Measurements from ENCODE around the gene SLC35C1. TPM values are rescaled to one million over a fixed set of nuclear protein-coding genes. Genes with fewer than 3 reads are reported as not detected.

Gene SLC35C1
- polyA plus RNA-seq, 1 experiment: 14.6 TPM

DNA sequence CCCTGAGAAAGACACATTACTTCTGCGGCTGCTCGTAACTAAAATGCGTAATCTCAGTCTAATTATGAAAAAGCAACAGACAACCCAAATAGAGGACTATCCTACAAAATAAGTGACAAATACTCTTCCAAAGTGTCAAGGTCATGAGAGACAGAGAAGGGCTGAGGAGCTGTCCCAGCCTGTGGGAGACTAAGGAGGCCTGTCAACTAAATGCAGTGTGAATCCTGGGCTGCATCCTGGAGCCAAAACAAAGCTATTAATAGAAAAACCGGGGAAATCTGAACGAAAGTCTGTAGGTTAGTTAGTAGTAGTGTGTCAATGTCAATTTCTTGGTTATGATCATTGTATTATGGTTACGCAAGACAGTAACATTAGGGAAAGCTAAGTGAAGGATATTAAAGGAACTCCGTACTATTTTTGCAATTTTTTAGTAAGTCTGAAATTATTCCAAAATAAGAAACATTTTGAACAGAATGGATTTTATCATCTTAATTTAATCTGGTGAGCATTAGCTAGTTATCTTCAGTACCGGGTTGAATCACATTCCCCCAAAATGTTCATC is 39.8 kb upstream of the SLC35C1 start:
- no peak overlapping the region for H3K4me3 ChIP-seq (ENCODE audit: low read depth, low read length)
- no peak for DNase-seq (ENCODE audit: low read depth)
- TF ChIP-seq, protein P1, sequence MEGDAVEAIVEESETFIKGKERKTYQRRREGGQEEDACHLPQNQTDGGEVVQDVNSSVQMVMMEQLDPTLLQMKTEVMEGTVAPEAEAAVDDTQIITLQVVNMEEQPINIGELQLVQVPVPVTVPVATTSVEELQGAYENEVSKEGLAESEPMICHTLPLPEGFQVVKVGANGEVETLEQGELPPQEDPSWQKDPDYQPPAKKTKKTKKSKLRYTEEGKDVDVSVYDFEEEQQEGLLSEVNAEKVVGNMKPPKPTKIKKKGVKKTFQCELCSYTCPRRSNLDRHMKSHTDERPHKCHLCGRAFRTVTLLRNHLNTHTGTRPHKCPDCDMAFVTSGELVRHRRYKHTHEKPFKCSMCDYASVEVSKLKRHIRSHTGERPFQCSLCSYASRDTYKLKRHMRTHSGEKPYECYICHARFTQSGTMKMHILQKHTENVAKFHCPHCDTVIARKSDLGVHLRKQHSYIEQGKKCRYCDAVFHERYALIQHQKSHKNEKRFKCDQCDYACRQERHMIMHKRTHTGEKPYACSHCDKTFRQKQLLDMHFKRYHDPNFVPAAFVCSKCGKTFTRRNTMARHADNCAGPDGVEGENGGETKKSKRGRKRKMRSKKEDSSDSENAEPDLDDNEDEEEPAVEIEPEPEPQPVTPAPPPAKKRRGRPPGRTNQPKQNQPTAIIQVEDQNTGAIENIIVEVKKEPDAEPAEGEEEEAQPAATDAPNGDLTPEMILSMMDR (IDR thresholded peaks at IDR 0.05; ENCODE audit: insufficient read depth, low read depth, low read length): no peak
- CTCF ChIA-PET: interaction anchor here (1.0 kb wide), 1 partner anchor 426 kb away, joined by 3 read pairs; no protein-coding TSS in a partner anchor
- H3K36me3 ChIP-seq (ENCODE audit: control insufficient read depth, insufficient read depth, low read length): no peaks in the 10 kb centered on the region
- H3K27me3 ChIP-seq (ENCODE audit: control insufficient read depth, insufficient read depth, low read length): no peaks in the 10 kb centered on the region
- POLR2A ChIA-PET: no interaction called here

DNA sequence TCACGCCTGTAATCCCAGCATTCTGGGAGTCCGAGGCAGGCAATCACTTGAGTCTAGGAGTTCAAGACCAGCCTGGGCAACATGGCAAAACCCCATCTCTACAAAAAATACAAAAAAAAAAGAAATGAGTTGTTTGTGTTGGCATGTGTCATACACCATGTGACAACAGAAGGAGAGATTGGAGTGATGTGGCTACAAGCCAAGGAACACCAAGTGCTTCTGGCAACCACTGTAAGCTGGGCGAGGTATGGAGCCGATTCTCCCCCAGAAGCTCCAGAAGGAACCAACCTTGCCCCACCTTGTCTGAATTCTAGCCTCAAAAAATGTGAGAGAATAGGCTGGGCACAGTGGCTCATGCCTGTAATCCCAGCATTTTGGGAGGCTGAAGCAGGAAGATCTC is 39.1 kb upstream of the SLC35C1 start:
- no peak for DNase-seq (ENCODE audit: low read depth)
- Histone ChIP-seq H3K36me3 (ENCODE audit: control insufficient read depth, insufficient read depth, low read length) (no peaks in the 10 kb centered on the region), H3K27me3 (ENCODE audit: control insufficient read depth, insufficient read depth, low read length) (peaks cover 1% of the 10 kb centered on the region; the same call in 1 of the 2 replicates), H3K4me3 (ENCODE audit: low read depth, low read length) (no peak overlapping the region)
- CTCF ChIA-PET: interaction anchor here (0.9 to 1.0 kb wide), 2 partner anchors 394 to 427 kb away, joined by 3 to 4 read pairs; no protein-coding TSS in a partner anchor
- TF ChIP-seq, protein P1 (IDR thresholded peaks at IDR 0.05; ENCODE audit: insufficient read depth, low read depth, low read length): no peak
- POLR2A ChIA-PET: no interaction called here

DNA sequence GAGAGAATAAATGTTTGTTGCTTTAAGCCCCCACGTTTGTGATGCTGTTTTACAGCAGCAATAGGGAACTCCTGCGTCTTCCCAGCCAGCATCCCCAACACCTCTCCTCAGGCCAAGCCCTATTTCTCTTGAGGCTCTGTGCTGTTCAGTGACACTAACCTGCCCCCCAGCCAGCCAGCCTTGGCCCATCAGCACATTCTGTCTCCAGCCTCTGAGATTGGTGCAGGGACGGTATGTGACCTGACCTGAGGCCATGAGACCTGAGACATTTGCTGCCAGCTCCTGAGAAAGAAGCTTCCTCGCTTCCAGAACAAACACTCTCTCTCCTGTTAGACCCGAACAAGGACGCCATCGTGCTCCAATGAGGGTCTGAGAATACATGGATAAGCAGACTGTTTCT is 38.5 kb upstream of the SLC35C1 start:
- no peak for DNase-seq (ENCODE audit: low read depth)
- ChIA-PET POLR2A (no interaction called here), CTCF (interaction anchor here (0.9 to 2.5 kb wide), 2 partner anchors 395 kb away, joined by 4 to 8 read pairs; no protein-coding TSS in a partner anchor)
- TF ChIP-seq, protein P1 (IDR thresholded peaks at IDR 0.05; ENCODE audit: insufficient read depth, low read depth, low read length): no peak
- Histone ChIP-seq H3K27me3 (ENCODE audit: control insufficient read depth, insufficient read depth, low read length) (peaks cover 3% of the 10 kb centered on the region), H3K36me3 (ENCODE audit: control insufficient read depth, insufficient read depth, low read length) (no peaks in the 10 kb centered on the region), H3K4me3 (ENCODE audit: low read depth, low read length) (no peak overlapping the region)

DNA sequence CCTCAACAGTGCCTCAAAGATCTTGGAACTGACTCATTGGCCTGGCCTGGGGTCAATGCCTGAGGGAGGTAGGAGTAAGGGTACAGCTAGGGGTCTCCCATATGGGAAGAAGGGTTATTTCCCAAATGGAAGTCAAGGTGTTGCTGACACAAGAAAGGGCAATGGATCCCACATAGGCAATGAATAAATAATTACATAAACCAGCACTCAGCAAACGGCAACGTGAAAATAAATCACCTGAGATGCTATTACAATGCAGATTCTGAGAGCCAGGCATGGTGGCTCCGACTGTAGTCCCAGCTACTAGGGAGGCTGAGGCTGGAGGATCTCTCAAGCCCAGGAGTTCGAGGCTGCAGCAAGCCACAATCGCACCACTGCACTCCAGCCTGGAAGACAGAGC is 36.5 kb upstream of the SLC35C1 start:
- H3K27me3 ChIP-seq (ENCODE audit: control insufficient read depth, insufficient read depth, low read length): peaks cover 3% of the 10 kb centered on the region

DNA sequence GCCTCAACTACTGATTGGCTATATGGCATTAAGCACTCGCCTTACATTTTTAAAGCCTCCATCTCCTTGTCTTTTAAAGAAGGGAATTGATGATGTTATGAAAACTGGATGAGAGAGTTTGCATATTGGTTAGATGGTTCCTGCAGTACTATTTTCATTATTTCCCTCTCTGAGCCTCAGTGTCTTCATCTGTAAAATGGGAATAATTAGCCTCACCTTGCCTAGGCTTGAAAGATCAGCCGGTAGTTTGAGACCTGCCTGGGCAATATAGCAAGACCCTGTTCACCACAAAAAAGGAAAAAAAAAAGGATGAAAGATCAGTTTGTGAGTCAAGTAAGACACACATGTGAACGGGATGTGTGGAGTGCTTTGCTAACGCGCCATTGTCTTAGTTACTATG is 35.0 kb upstream of the SLC35C1 start:
- Histone ChIP-seq H3K4me3 (ENCODE audit: low read depth, low read length) (no peak overlapping the region), H3K27me3 (ENCODE audit: control insufficient read depth, insufficient read depth, low read length) (peaks cover 3% of the 10 kb centered on the region), H3K36me3 (ENCODE audit: control insufficient read depth, insufficient read depth, low read length) (no peaks in the 10 kb centered on the region)
- CTCF ChIA-PET: interaction anchor here (1.3 to 2.6 kb wide), 9 partner anchors 9 to 397 kb away, joined by 3 to 67 read pairs (median 12); no protein-coding TSS in a partner anchor
- TF ChIP-seq, protein P1 (IDR thresholded peaks at IDR 0.05; ENCODE audit: insufficient read depth, low read depth, low read length): no peak
- no peak for DNase-seq (ENCODE audit: low read depth)
- POLR2A ChIA-PET: no interaction called here

More for the DNA sequence above, 36.5 kb upstream of the SLC35C1 start:
- CTCF ChIA-PET: interaction anchor here (2.5 kb wide), 1 partner anchor 397 kb away, joined by 8 read pairs; no protein-coding TSS in a partner anchor
- TF ChIP-seq, protein P1 (IDR thresholded peaks at IDR 0.05; ENCODE audit: insufficient read depth, low read depth, low read length): no peak
- Histone ChIP-seq H3K4me3 (ENCODE audit: low read depth, low read length) (no peak overlapping the region), H3K36me3 (ENCODE audit: control insufficient read depth, insufficient read depth, low read length) (no peaks in the 10 kb centered on the region)
- POLR2A ChIA-PET: no interaction called here
- no peak for DNase-seq (ENCODE audit: low read depth)
